GM12801 (cell line): Measurements from ENCODE around the gene SEC16A.

Source experiments
- CTCF ChIP-seq: IDR thresholded peaks from one replicate; pipeline ENCODE4 v1.5.1; 2011; ENCODE audit warnings: control low read depth; ENCODE audit not compliant: insufficient read length; ENCODE audit errors: extremely low read depth

The SEC16A gene

GRCh38 chr9:136410500-136411287 is 72.1 kb downstream of the SEC16A start, which contains the start of the genes ENTR1 and PMPCA:
TSS of gene ENTR1 (minus strand) at chr9:136410614. CDS start at chr9:136410397, 217 bp downstream.
TSS of gene PMPCA (plus strand) at chr9:136410658. CDS start at chr9:136410669, 11 bp downstream.
- no peak for TF ChIP-seq CTCF

GRCh38 chr9:136409557-136410455 is 73.0 kb downstream of the SEC16A start:
- TF ChIP-seq CTCF: no peak

- TF ChIP-seq CTCF: no peak
Observed at GRCh38 chr9:136407911-136408310, 74.9 kb downstream of the SEC16A start.

GRCh38 chr9:136405481-136405880 is 77.4 kb downstream of the SEC16A start:
- no peak for TF ChIP-seq CTCF

GRCh38 chr9:136404801-136405136 is 78.1 kb downstream of the SEC16A start:
- no peak for TF ChIP-seq CTCF

- TF ChIP-seq CTCF: no peak
Observed at GRCh38 chr9:136403915-136404800, 78.7 kb downstream of the SEC16A start.
